Psoas muscle (tissue), 8 donors: ENCODE measurements around the gene SUGP2. TPM values are rescaled to one million over a fixed set of nuclear protein-coding genes. Genes with fewer than 3 reads are reported as not detected.
A peak's percentile ranks its signal among the peaks of the same experiment; 100 is the strongest.

Experiments
- ATAC-seq, 4 donors: fragments of 200-7000 bp; cut with Tn5 transposase; one replicate each; pipeline ENCODE4 v1.9.1; 2020; ENCODE audit warnings: moderate library complexity in 3 of 4, mild to moderate bottlenecking in 2 of 4
- DNase-seq, 2 donors: peaks; one replicate each; pipeline ENCODE4 v3.0.0-alpha.2; 2020
- H3K27ac ChIP-seq: fragments of 200-600 bp; one replicate; pipeline ENCODE4 v1.8.0; 2022
- H3K27me3 ChIP-seq, 3 donors: fragments of 200-600 bp in 1 of 3; one replicate each; pipeline versions ENCODE4 v1.6.1 to v1.8.0; 2013 to 2022; ENCODE audit warnings: low read length in 2 of 3, mild to moderate bottlenecking in 2 of 3, moderate library complexity in 1 of 3; ENCODE audit not compliant: insufficient read depth in 3 of 3
- H3K36me3 ChIP-seq, 2 donors: fragments of 200-600 bp in 1 of 2; one replicate each; pipeline versions ENCODE4 v1.6.1 to v1.8.0; 2013 to 2022; ENCODE audit warnings: low read depth in 1 of 2, mild to moderate bottlenecking in 1 of 2, moderate library complexity in 1 of 2; ENCODE audit not compliant: insufficient read depth in 1 of 2
- H3K4me1 ChIP-seq: fragments of 200-600 bp; one replicate; pipeline ENCODE4 v1.8.0; 2022
- H3K4me3 ChIP-seq: fragments of 200-600 bp; one replicate; pipeline ENCODE4 v1.8.0; 2022; ENCODE audit warnings: mild to moderate bottlenecking
- H3K9me3 ChIP-seq: fragments of 200-600 bp; one replicate; pipeline ENCODE4 v1.8.0; 2022
- CTCF ChIP-seq: fragments of 200-600 bp; IDR thresholded peaks from one replicate; pipeline ENCODE4 v1.8.0; 2022; ENCODE audit warnings: antibody characterized with exemption
- WGBS, 3 donors: extraction: QIAGEN DNeasy Blood & Tissue Kit; methylation state at CpG; one replicate each; pipeline versions ENCODE4 v1.1.6 to v1.1.7; 2013; 5-methylcytosine and 5-hydroxymethylcytosine counted together
- intact Hi-C, 2 donors: fragments of 100-400 bp; cut with DNase I; formaldehyde crosslinking; loops; one replicate each; pipeline versions ENCODE4 v1.11.0 to v1.14.2; 2022
- polyA plus RNA-seq, 3 donors: library from polyadenylated mRNA; stranded (reverse); fragments of 200-250 nt; gene quantifications; one replicate each; pipeline ENCODE4 v1.2.3, GENCODE V29; 2013
- total RNA-seq, 4 donors: library from RNA; stranded (reverse); fragmentation: NEBNext Ultra II Directional in 2 of 4; extraction: Animal tissue kit (Norgen Biotek cat#: 25700) in 2 of 4; gene quantifications; one replicate each; pipeline versions ENCODE4 v1.2.1 to v1.2.4, GENCODE V29; 2021 to 2023
- donor health status: healthy with polysubstance abuse.
- donor health status: DM: no; HTN: no; CAD: no; lungs with moderate emphysema.
- donor health status: Bipolar disorder and iron deficiency.
- donor health status: healthy.
- donor health status: DM: yes; HTN: yes; CAD: no.
- donor health status: DM: no; HTN: no; CAD: no.
- donor health status: DM: no; HTN: no; CAD: no.
- donor health status: DM: yes; HTN: yes; CAD: no.

The SUGP2 gene
- total and polyA plus RNA-seq, 7 donors, result 31.8 to 53.3 (median 43.9) TPM

GRCh38 chr19:19032420-19033175, 719 bp downstream of the SUGP2 start:
- peaks cover 25% of the 10 kb centered on the region for H3K4me1 ChIP-seq
- intact Hi-C loops, result no loop called here

DNA sequence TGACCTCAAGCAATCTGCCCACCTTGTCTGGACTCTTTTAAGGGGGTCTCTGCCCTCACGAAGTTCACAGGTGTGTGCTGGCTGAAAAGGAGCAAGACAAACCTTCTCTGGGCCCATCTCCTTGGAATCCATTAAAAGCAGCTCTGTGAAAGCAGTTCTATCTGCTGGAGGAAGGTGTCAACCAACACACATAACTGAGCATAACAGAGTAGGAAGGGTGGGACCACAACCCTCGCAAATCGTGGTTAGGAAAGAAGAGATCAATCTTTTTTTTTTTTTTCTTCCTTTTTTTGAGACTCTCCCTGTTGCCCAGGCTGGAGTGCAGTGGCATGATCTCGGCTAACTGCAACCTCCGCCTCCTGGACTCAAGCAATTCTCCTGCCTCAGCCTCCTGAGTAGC, 1.4 kb downstream of the SUGP2 start:
- Histone ChIP-seq H3K4me1 (peaks cover 27% of the 10 kb centered on the region), H3K36me3 (peaks cover 7 to 47% of the 10 kb centered on the region in 2 donors), H3K4me3 (peak overlapping the region; percentile 89), H3K27me3 (no peaks in the 10 kb centered on the region), H3K9me3 (no peaks in the 10 kb centered on the region), H3K27ac (peak overlapping the region; percentile 99)
- ATAC-seq (no peak), DNase-seq (no peak)
- TF ChIP-seq CTCF, result no peak
- intact Hi-C loops, result no loop called here
- 57 to 61% (median 60%) methylated on average over 5 of the region's 5 CpGs for WGBS, 3 donors

More at GRCh38 chr19:19032420-19033175, 719 bp downstream of the SUGP2 start:
- TF ChIP-seq CTCF, result no peak
- peak overlapping the region; percentile 99 for H3K27ac ChIP-seq
- peak overlapping the region; percentile 89 for H3K4me3 ChIP-seq
- no peaks in the 10 kb centered on the region for H3K9me3 ChIP-seq
- H3K27me3 ChIP-seq, result no peaks in the 10 kb centered on the region
- peaks cover 6 to 41% of the 10 kb centered on the region in 2 donors for H3K36me3 ChIP-seq
- 1 to 2% (median 1%) methylated on average over 31 of the region's 31 CpGs for WGBS, 3 donors
- DNase-seq (peak; percentile 91 to 94), ATAC-seq (peak; percentile 80 to 84 (median 82))

DNA sequence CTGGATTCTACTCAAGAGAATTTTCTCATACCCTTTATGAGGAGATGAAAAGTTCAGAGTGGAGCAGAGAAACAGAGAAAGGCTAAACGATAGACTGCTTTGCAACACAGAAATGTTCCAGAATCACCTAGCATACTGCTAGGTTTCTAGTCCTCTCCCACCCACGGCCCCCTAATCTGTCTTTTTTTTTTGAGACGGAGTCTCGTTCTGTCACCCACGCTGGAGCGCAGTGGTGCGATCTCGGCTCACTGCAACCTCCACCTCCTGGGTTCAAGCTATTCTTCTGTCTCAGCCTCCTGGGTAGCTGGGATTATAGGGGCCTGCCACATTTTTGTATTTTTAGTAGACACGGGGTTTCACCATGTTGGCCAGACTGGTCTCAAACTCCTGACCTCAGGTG, 4.8 kb downstream of the SUGP2 start:
- H3K36me3 ChIP-seq, result peaks cover 13 to 72% of the 10 kb centered on the region in 2 donors
- H3K4me1 ChIP-seq, result peaks cover 17% of the 10 kb centered on the region
- no peak overlapping the region for H3K27ac ChIP-seq
- no peaks in the 10 kb centered on the region for H3K9me3 ChIP-seq
- H3K27me3 ChIP-seq, result no peaks in the 10 kb centered on the region
- DNase-seq (no peak), ATAC-seq (no peak)
- no peak overlapping the region for H3K4me3 ChIP-seq
- 91 to 96% (median 92%) methylated on average over 9 of the region's 9 CpGs for WGBS, 3 donors
- intact Hi-C loops, result no loop called here
- TF ChIP-seq CTCF, result no peak

DNA sequence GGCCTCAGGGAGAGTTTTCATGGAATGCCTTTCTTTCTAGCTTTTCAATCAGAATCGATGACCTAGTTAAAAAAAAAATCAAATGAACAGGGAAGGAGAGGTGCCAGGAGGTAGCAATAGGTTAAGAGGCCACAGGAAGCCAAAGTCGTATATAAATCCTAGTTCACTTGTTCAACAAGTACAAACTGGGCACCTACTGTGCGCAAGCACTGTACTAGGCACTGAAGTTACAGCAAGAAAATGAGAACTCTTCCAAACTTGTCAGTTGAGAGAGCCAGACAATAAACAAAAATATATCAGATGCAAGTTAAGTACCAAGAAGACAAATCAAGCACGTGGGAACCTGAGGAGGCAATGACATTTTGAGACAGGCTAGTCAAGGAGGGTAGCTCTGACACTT, 6.1 kb downstream of the SUGP2 start:
- ATAC-seq (no peak), DNase-seq (no peak)
- H3K4me3 ChIP-seq, result no peak overlapping the region
- intact Hi-C loops, result no loop called here
- 88 to 90% (median 89%) methylated on average over 4 of the region's 4 CpGs for WGBS, 3 donors
- no peak overlapping the region for H3K27ac ChIP-seq
- no peaks in the 10 kb centered on the region for H3K9me3 ChIP-seq
- peaks cover 16 to 85% of the 10 kb centered on the region in 2 donors for H3K36me3 ChIP-seq
- TF ChIP-seq CTCF, result no peak
- H3K4me1 ChIP-seq, result peaks cover 14% of the 10 kb centered on the region
- H3K27me3 ChIP-seq, result no peaks in the 10 kb centered on the region
